CD14-positive monocyte (primary cell): ENCODE results near the gene ANAPC16. TPM values are rescaled to one million over a fixed set of nuclear protein-coding genes. Genes with fewer than 3 reads are reported as not detected.

Experiments used
- DNase-seq, 3 donors: peaks; one replicate each; pipeline ENCODE4 v3.0.0-alpha.2; 2011 to 2022
- H2AFZ ChIP-seq: 2 replicates; pipeline ENCODE4 v1.6.0; 2012; ENCODE audit warnings: mild to moderate bottlenecking, low read depth, low read length, inconsistent platforms; ENCODE audit not compliant: insufficient read depth, poor library complexity, severe bottlenecking
- H3K27ac ChIP-seq, 2 donors: 1 replicate in 1 of 2; 2 replicates in 1 of 2; pipeline ENCODE4 v1.5.1; 2012 to 2013; ENCODE audit warnings: low read length in 2 of 2, control low read depth in 1 of 2, inconsistent platforms in 1 of 2, low read depth in 1 of 2, mild to moderate bottlenecking in 1 of 2
- H3K27me3 ChIP-seq, 2 donors: one replicate each; pipeline versions ENCODE4 v1.6.0 to v1.6.1; 2011 to 2013; ENCODE audit warnings: low read length in 2 of 2; ENCODE audit not compliant: control insufficient read depth in 2 of 2, insufficient read depth in 2 of 2
- H3K36me3 ChIP-seq, 2 donors: replicated peaks in 1 of 2; 1 replicate in 1 of 2; 2 replicates in 1 of 2; pipeline versions ENCODE4 v1.5.1 to v1.6.1; 2012 to 2013; ENCODE audit warnings: low read length in 2 of 2, control low read depth in 1 of 2, inconsistent platforms in 1 of 2, mild to moderate bottlenecking in 1 of 2; ENCODE audit not compliant: insufficient read depth in 2 of 2, control insufficient read depth in 1 of 2
- H3K4me1 ChIP-seq, 2 donors: 1 replicate in 1 of 2; 2 replicates in 1 of 2; pipeline versions ENCODE4 v1.5.1 to v1.6.1; 2012 to 2013; ENCODE audit warnings: low read length in 2 of 2, control low read depth in 1 of 2, inconsistent platforms in 1 of 2, mild to moderate bottlenecking in 1 of 2, moderate library complexity in 1 of 2; ENCODE audit not compliant: insufficient read depth in 2 of 2, control insufficient read depth in 1 of 2
- H3K4me2 ChIP-seq: replicated peaks from 2 replicates; pipeline ENCODE3; 2012; ENCODE audit warnings: low read length, moderate library complexity, mild to moderate bottlenecking; ENCODE audit not compliant: poor library complexity, severe bottlenecking; ENCODE audit errors: extremely low read depth
- H3K4me3 ChIP-seq, 3 experiments: fragments of 200-600 bp in 1 of 3; sonication (generic) in 1 of 3; replicated peaks in 1 of 3; 1 replicate in 2 of 3; 2 replicates in 1 of 3; pipeline ENCODE4 v1.5.1; 2011 to 2013; ENCODE audit warnings: low read length in 3 of 3, mild to moderate bottlenecking in 3 of 3, control low read depth in 2 of 3, low read depth in 2 of 3, inconsistent platforms in 1 of 3, moderate library complexity in 1 of 3
- H3K79me2 ChIP-seq: 2 replicates; pipeline ENCODE4 v1.6.0; 2012; ENCODE audit warnings: mild to moderate bottlenecking, control low read depth, inconsistent platforms, low read length, moderate library complexity; ENCODE audit not compliant: insufficient read depth
- H3K9ac ChIP-seq: 2 replicates; pipeline ENCODE4 v1.6.0; 2017; ENCODE audit warnings: low read length, mild to moderate bottlenecking; ENCODE audit not compliant: insufficient read depth, poor library complexity, severe bottlenecking
- H3K9me3 ChIP-seq, 2 donors: replicated peaks in 1 of 2; 1 replicate in 1 of 2; 2 replicates in 1 of 2; pipeline versions ENCODE4 v1.5.1 to v1.6.1; 2012 to 2013; ENCODE audit warnings: low read length in 2 of 2, control low read depth in 1 of 2; ENCODE audit not compliant: control insufficient read depth in 1 of 2, insufficient read depth in 1 of 2
- H4K20me1 ChIP-seq: 2 replicates; pipeline ENCODE4 v1.6.0; 2012; ENCODE audit warnings: mild to moderate bottlenecking, low read length, control low read depth, moderate library complexity; ENCODE audit not compliant: insufficient read depth
- H3K27ac Mint-ChIP-seq, 7 donors: one replicate each; pipeline ENCODE4 v1.8.0; 2020; ENCODE audit warnings: mild to moderate bottlenecking in 7 of 7, mixed read lengths in 7 of 7, moderate library complexity in 6 of 7, inconsistent platforms in 2 of 7
- H3K27me3 Mint-ChIP-seq, 3 donors: one replicate each; pipeline ENCODE4 v1.8.0; 2021 to 2022; ENCODE audit warnings: low read depth in 3 of 3, mild to moderate bottlenecking in 3 of 3, mixed read lengths in 3 of 3, moderate library complexity in 3 of 3, inconsistent platforms in 1 of 3
- H3K36me3 Mint-ChIP-seq, 2 donors: one replicate each; pipeline ENCODE4 v1.8.0; 2020; ENCODE audit warnings: mixed read lengths in 2 of 2, inconsistent platforms in 1 of 2, mild to moderate bottlenecking in 1 of 2
- H3K4me1 Mint-ChIP-seq: one replicate; pipeline ENCODE4 v1.8.0; 2020; ENCODE audit warnings: mild to moderate bottlenecking, mixed read lengths
- H3K4me3 Mint-ChIP-seq, 2 donors: one replicate each; pipeline ENCODE4 v1.8.0; 2020; ENCODE audit warnings: mild to moderate bottlenecking in 2 of 2, mixed read lengths in 2 of 2, moderate library complexity in 1 of 2
- H3K9me3 Mint-ChIP-seq, 7 donors: one replicate each; pipeline ENCODE4 v1.8.0; 2020 to 2022; ENCODE audit warnings: mixed read lengths in 7 of 7, mild to moderate bottlenecking in 6 of 7, moderate library complexity in 6 of 7, inconsistent platforms in 2 of 7
- CTCF ChIP-seq: fragments of 200-600 bp; IDR thresholded peaks from one replicate; pipeline ENCODE4 v1.8.0; 2022; ENCODE audit warnings: antibody characterized with exemption, mild to moderate bottlenecking
- WGBS: methylation state at CpG from one replicate; pipeline ENCODE4 v1.1.5; 2013; ENCODE audit warnings: missing lambda C conversion rate; ENCODE audit not compliant: insufficient coverage; 5-methylcytosine and 5-hydroxymethylcytosine counted together
- intact Hi-C, 2 donors: fragments of 100-400 bp; cut with micrococcal nuclease; formaldehyde crosslinking; loops; one replicate each; pipeline versions ENCODE4 v1.15.0 to v1.15.1; 2023
- polyA plus RNA-seq, 3 donors: library from polyadenylated mRNA; depleted of rRNA in 1 of 3; unstranded in 2 of 3; stranded (reverse) in 1 of 3; fragments of 300-500 nt in 2 of 3; fragments of >200 nt in 1 of 3; fragmentation: Illumina TruSeq in 2 of 3; gene quantifications; 1 replicate in 2 of 3; 2 replicates in 1 of 3; pipeline ENCODE4 v1.2.3, GENCODE V29; 2012 to 2021

The ANAPC16 gene
- polyA plus RNA-seq, 3 donors: 65.5 to 167 (median 148) TPM

- H3K4me1 ChIP-seq: peaks cover 39 to 44% of the 10 kb centered on the region in 2 donors
- no peaks in the 10 kb centered on the region for H3K27me3 ChIP-seq
- peak overlapping the region; percentile 83 for H3K4me2 ChIP-seq
- H3K27ac ChIP-seq: peak overlapping the region in 1 of 2 donors; percentile 31
- intact Hi-C loops: loop anchor here (5.0 kb wide), 3 partner anchors 37 to 82 kb away; partner anchors contain the start of genes ANAPC16 (in 1 of the 2) and ASCC1 (in 1 of the 2)
- Mint-ChIP-seq H3K4me1 (peaks cover 37% of the 10 kb centered on the region), H3K27ac (peak overlapping the region in 4 of 7 donors; percentile 43 to 79 (median 78)), H3K36me3 (peaks cover 0 to under 1% of the 10 kb centered on the region in 2 donors), H3K4me3 (peak overlapping the region; percentile 71 to 84), H3K9me3 (no peaks in the 10 kb centered on the region), H3K27me3 (peaks cover 1 to 2% (median 2%) of the 10 kb centered on the region in 3 donors)
- H3K9ac ChIP-seq: peak overlapping the region; percentile 40
- H3K4me3 ChIP-seq: peak overlapping the region in 1 of 3 experiments; percentile 69
- H2AFZ ChIP-seq: peak overlapping the region; percentile 92
- whole genome bisulfite sequencing: 0% methylated on average over 12 of the region's 15 CpGs
- no peaks in the 10 kb centered on the region for H3K9me3 ChIP-seq
- peak; percentile 64 to 70 (median 69) for DNase-seq
- H4K20me1 ChIP-seq: no peaks in the 10 kb centered on the region
- H3K79me2 ChIP-seq: no peaks in the 10 kb centered on the region
- no peak for TF ChIP-seq CTCF
- no peaks in the 10 kb centered on the region for H3K36me3 ChIP-seq
Observed at GRCh38 chr10:72254813-72255568, 39.2 kb downstream of the ANAPC16 start.

GRCh38 chr10:72255977-72256729 is 40.3 kb downstream of the ANAPC16 start:
- Histone ChIP-seq H3K4me1 (peaks cover 51 to 56% of the 10 kb centered on the region in 2 donors), H3K79me2 (no peaks in the 10 kb centered on the region), H3K4me3 (no peak overlapping the region), H4K20me1 (no peaks in the 10 kb centered on the region), H3K9ac (no peak overlapping the region), H3K27me3 (no peaks in the 10 kb centered on the region), H3K27ac (no peak overlapping the region), H2AFZ (no peak overlapping the region), H3K9me3 (no peaks in the 10 kb centered on the region), H3K4me2 (no peak overlapping the region), H3K36me3 (no peaks in the 10 kb centered on the region)
- WGBS: no CpG with 5 or more reads among the region's 6 CpGs
- Mint-ChIP-seq H3K9me3 (no peaks in the 10 kb centered on the region), H3K27ac (peak overlapping the region in 3 of 7 donors; percentile 41 to 58 (median 49)), H3K4me3 (no peak overlapping the region), H3K27me3 (peaks cover 1 to 2% (median 2%) of the 10 kb centered on the region in 3 donors), H3K36me3 (peaks cover 0 to 2% of the 10 kb centered on the region in 2 donors), H3K4me1 (peaks cover 43% of the 10 kb centered on the region)
- intact Hi-C loops: loop anchor here (2.0 to 5.0 kb wide), 4 partner anchors 17 to 81 kb away; partner anchors contain the start of genes ANAPC16 (in 1 of the 2), ASCC1 (in 1 of the 2) and DDIT4 (in 1 of the 2)
- no peak for DNase-seq
- no peak for TF ChIP-seq CTCF
